K562 (cell line): ENCODE results near the gene ZDHHC14.

ENCODE experiments used
- ARHGAP35 ChIP-seq: fragments of 450-650 bp; IDR thresholded peaks from 2 replicates; pipeline ENCODE4 v1.6.1; 2018; ENCODE audit not compliant: partially characterized antibody
- EHMT2 ChIP-seq: fragments of 450-650 bp; IDR thresholded peaks from 2 replicates; pipeline ENCODE4 v1.6.1; 2018; ENCODE audit warnings: antibody characterized with exemption
- FOS ChIP-seq: IDR thresholded peaks from 3 replicates; pipeline ENCODE4 v1.6.1; 2011; ENCODE audit not compliant: insufficient read length; ENCODE audit errors: extremely low read depth
- GABPA ChIP-seq: fragments of 200-800 bp; sonication (Bioruptor generic); conservative IDR thresholded peaks from 2 replicates; pipeline ENCODE4 v1.6.1; 2016; ENCODE audit warnings: low read depth, missing genetic modification characterization, missing compliant biosample characterization
- NONO ChIP-seq, 2 experiments: fragments of 200-400 bp in 1 of 2; fragments of 450-650 bp in 1 of 2; formaldehyde crosslinking in 1 of 2; IDR thresholded peaks; 2 replicates each; pipeline ENCODE4 v1.6.1; 2017; ENCODE audit warnings: low read depth in 2 of 2, mild to moderate bottlenecking in 2 of 2, moderate library complexity in 2 of 2, low read length in 1 of 2
- SP2 ChIP-seq: IDR thresholded peaks from 2 replicates; pipeline ENCODE4 v1.6.1; 2011; ENCODE audit warnings: mild to moderate bottlenecking, low read depth, low read length, moderate library complexity; ENCODE audit not compliant: poor library complexity, severe bottlenecking; ENCODE audit errors: extremely low read depth
- ZNF699 ChIP-seq: fragments of 250-450 bp; sonication (Bioruptor Pico); IDR thresholded peaks from 2 replicates; pipeline ENCODE4 v1.8.0; 2021; ENCODE audit warnings: mild to moderate bottlenecking, moderate library complexity; ENCODE audit not compliant: insufficient replicate concordance
- TF ChIP-seq, protein P1 (sequence below): fragments of 200-800 bp; sonication (Bioruptor generic); IDR thresholded peaks from 2 replicates; pipeline ENCODE4 v1.6.1; 2016; ENCODE audit warnings: missing genetic modification characterization, missing compliant biosample characterization

DNA sequence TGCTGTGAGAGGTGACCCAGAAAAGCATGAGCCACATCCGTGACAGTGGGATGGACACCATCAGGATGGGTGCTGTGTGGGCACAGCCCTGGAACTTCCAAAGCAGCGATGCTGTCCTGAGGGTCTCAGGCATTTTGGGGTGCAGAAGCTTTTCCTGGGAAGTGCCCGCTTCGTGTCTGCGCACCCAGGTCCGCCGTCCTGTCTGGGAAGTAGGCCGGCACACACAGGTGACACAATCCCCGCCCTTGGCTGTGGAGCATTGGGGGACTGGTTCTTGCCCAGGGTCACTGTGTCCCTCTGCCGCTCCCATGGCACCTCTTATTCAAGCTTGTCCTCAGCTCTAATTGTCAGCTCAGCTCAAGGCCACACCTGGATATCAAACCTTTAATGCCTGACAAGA, 112.6 kb downstream of the ZDHHC14 start:
- TF ChIP-seq SP2, result no peak
- TF ChIP-seq ZNF699 (CRISPR knock-in tag), result no peak
- TF ChIP-seq, protein P1, sequence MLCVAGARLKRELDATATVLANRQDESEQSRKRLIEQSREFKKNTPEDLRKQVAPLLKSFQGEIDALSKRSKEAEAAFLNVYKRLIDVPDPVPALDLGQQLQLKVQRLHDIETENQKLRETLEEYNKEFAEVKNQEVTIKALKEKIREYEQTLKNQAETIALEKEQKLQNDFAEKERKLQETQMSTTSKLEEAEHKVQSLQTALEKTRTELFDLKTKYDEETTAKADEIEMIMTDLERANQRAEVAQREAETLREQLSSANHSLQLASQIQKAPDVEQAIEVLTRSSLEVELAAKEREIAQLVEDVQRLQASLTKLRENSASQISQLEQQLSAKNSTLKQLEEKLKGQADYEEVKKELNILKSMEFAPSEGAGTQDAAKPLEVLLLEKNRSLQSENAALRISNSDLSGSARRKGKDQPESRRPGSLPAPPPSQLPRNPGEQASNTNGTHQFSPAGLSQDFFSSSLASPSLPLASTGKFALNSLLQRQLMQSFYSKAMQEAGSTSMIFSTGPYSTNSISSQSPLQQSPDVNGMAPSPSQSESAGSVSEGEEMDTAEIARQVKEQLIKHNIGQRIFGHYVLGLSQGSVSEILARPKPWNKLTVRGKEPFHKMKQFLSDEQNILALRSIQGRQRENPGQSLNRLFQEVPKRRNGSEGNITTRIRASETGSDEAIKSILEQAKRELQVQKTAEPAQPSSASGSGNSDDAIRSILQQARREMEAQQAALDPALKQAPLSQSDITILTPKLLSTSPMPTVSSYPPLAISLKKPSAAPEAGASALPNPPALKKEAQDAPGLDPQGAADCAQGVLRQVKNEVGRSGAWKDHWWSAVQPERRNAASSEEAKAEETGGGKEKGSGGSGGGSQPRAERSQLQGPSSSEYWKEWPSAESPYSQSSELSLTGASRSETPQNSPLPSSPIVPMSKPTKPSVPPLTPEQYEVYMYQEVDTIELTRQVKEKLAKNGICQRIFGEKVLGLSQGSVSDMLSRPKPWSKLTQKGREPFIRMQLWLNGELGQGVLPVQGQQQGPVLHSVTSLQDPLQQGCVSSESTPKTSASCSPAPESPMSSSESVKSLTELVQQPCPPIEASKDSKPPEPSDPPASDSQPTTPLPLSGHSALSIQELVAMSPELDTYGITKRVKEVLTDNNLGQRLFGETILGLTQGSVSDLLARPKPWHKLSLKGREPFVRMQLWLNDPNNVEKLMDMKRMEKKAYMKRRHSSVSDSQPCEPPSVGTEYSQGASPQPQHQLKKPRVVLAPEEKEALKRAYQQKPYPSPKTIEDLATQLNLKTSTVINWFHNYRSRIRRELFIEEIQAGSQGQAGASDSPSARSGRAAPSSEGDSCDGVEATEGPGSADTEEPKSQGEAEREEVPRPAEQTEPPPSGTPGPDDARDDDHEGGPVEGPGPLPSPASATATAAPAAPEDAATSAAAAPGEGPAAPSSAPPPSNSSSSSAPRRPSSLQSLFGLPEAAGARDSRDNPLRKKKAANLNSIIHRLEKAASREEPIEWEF, result no peak
- TF ChIP-seq NONO (IDR thresholded peaks at IDR 0.05; ENCODE audit: low read depth in 2 of 2, low read length in 1 of 2), result no peak
- TF ChIP-seq ARHGAP35, result no peak
- no peak for TF ChIP-seq FOS
- no peak for TF ChIP-seq EHMT2
- no peak for TF ChIP-seq GABPA (tag)
